ENCODE data around the gene CYP3A4.
"Not testable (repeated sequence)": the region's sequence is repeated elsewhere in the genome, so short reads cannot be mapped to it uniquely, and the experiment has no call there.

Gene CYP3A4

DNA sequence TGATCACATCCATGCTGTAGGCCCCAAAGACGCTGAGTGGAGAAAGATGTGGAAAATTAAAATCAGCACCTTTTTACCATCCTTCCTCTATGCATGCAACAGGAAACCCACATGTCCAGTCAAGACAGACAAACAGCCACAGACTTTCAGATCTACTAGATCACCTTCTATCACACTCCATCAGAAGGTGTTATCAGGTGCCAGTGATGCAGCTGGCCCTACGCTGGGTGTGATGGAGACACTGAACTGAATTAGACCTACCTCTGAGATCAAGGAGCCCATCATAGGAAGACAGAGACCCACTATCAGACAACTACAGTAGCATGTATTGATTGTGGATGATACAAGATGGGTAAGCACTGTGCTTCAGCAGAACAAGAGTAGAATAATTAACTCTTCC, 15.5 kb downstream of the CYP3A4 start:
- TF ChIP-seq, protein P1, sequence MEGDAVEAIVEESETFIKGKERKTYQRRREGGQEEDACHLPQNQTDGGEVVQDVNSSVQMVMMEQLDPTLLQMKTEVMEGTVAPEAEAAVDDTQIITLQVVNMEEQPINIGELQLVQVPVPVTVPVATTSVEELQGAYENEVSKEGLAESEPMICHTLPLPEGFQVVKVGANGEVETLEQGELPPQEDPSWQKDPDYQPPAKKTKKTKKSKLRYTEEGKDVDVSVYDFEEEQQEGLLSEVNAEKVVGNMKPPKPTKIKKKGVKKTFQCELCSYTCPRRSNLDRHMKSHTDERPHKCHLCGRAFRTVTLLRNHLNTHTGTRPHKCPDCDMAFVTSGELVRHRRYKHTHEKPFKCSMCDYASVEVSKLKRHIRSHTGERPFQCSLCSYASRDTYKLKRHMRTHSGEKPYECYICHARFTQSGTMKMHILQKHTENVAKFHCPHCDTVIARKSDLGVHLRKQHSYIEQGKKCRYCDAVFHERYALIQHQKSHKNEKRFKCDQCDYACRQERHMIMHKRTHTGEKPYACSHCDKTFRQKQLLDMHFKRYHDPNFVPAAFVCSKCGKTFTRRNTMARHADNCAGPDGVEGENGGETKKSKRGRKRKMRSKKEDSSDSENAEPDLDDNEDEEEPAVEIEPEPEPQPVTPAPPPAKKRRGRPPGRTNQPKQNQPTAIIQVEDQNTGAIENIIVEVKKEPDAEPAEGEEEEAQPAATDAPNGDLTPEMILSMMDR (conservative IDR thresholded peaks at IDR 0.05; ENCODE audit: low read depth, low read length): no peak
- DNase-seq (ENCODE audit: low read depth): no peak
- no peak overlapping the region for H3K4me3 ChIP-seq (ENCODE audit: low read length)

DNA sequence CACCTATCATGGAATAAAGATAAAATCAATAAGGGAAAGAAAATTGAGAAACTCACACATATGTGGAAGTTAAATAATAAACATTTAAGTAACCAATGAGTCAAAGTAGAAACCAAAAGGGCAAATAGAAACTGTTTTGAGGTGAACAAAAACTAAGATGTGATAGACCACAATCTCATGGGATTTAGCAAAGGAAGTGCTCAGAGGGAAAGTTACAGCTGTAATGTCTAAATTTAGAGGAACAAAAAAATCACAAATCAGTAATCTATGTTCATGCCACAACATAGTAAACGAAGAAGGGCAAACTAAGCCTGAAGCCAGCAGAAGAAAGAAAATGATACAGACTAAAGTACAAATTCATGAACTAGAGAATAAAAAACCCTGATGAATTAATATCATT, 16.3 kb downstream of the CYP3A4 start:
- TF ChIP-seq, protein P1 (conservative IDR thresholded peaks at IDR 0.05; ENCODE audit: low read depth, low read length): no peak
- DNase-seq (ENCODE audit: low read depth): no peak

DNA sequence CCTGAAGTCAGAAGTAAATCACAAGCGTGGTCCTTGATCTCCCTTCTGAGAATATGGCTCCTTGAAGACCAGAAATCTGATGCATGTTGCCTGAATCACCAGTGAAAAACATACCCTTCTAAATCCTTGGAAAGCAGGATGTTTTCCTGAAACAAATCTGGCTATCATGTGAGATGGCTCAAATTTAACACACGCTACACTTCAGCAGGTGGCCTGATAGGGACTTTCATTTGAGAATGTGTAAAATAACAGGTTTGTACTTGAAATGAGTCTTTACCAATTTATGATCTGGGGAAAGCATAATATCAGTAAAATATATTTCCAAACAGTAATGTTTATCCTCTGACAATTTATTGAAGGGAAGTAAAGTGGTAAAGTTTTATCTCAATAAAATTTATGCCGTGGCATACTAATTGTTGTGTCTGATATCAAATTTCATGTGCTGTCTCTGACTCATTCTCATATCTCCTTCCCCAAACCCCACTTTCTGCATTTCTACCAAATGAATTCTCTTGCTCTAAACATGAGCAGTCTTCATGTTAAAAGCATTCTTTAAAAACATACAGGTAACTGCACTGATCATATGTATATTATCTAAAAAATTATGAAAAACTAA, 17.4 kb downstream of the CYP3A4 start:
- no peak for DNase-seq (ENCODE audit: low read depth)
- no peak overlapping the region for H3K4me3 ChIP-seq (ENCODE audit: low read length)
- TF ChIP-seq, protein P1 (conservative IDR thresholded peaks at IDR 0.05; ENCODE audit: low read depth, low read length): no peak

More for the DNA sequence above, 16.3 kb downstream of the CYP3A4 start:
- no peak overlapping the region for H3K4me3 ChIP-seq (ENCODE audit: low read length)

DNA sequence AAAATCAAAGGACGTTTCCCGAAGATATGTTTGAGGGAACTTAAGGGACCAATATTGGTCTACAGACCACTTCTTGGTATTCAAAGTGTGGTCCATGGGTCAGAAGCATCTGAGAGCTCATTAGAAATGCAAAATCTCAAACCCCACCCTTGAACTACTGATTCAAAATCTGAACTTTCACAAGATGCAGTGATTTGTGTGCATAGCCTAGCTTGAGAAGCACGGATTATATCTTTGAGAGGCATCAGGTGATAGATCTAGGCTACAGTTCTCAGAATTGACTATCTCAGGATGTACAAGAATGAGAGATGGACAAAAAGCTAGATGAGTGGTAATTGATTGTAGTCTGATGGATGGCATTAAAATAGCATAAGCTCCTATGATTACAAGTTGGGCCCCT, 19.5 kb downstream of the CYP3A4 start:
- H3K4me3 ChIP-seq (ENCODE audit: low read length): no peak overlapping the region
- TF ChIP-seq, protein P1 (conservative IDR thresholded peaks at IDR 0.05; ENCODE audit: low read depth, low read length): no peak
- DNase-seq (ENCODE audit: low read depth): no peak

DNA sequence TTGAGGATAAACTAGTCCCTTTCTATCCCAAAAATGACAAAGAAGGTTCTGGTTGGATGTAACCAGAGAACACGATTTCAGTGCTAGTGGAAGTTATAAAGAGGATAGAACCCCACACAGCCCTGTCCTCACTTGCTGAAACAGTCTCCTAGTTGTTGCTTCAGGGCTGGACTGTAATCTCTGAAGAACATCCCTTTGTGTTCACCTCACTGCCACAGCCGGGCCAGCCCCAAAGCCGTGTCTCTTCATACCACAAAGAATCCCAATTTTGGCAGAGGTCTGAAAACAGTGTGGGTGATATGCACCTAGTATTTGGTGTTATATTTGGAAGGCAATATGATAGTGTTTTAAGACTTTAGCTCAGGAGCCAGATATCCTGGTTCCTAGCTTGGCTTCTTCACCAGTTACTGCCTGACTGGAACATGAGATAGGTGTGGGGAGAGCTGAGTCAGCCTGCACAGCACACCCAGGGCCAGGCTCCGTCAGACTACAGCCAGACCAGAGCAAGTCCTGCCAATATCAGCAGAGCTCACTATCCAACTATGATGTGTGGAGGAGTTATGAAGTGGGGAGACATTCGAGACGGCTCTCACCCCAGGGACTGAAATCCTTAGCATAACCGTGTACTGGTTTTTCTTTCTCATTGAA, 21.2 kb downstream of the CYP3A4 start:
- no peak overlapping the region for H3K4me3 ChIP-seq (ENCODE audit: low read length)
- DNase-seq (ENCODE audit: low read depth): no peak
- TF ChIP-seq, protein P1 (conservative IDR thresholded peaks at IDR 0.05; ENCODE audit: low read depth, low read length): no peak

DNA sequence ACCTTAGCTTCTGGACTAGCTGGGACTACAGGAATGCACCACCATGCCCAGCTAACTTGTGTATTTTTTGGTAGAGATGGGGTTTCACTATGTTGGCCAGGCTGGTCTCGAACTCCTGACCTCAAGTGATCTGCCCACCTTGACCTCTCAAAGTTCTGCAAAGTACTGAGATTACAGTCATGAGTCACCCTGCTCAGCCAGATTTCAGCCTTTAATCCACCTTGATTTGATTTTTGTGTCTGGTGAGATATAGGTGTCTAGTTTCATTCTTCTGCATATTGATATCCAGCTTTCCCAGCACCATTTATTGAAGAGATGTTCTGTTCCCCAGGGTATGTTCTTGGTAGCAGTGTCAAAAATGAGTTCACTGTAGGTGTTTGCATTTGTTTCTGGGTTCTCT, 28.9 kb downstream of the CYP3A4 start:
- DNase-seq (ENCODE audit: low read depth): no peak
- no peak overlapping the region for H3K4me3 ChIP-seq (ENCODE audit: low read length)
- TF ChIP-seq, protein P1 (conservative IDR thresholded peaks at IDR 0.05; ENCODE audit: low read depth, low read length): no peak

DNA sequence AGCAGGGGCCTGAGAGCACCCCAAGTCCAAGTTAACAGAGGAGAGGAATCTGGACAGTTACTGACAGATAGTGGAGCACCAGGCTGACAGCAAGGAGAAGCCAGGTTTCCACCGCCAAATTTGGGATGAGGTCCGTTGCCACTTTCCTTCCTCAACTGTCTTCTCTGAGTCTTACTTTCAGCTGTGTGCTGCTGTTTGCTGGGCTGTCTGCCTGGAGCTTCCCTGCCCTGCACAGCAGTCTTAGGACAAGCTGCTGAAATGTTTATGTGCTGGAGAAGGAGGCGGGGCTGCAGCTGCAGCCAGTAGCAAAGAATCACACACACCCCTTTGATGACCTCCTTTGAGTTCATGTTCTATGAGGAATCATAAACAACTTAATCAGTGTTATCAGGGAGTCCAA, 31.6 kb downstream of the CYP3A4 start:
- TF ChIP-seq, protein P1 (conservative IDR thresholded peaks at IDR 0.05; ENCODE audit: low read depth, low read length): no peak
- DNase-seq (ENCODE audit: low read depth): no peak

DNA sequence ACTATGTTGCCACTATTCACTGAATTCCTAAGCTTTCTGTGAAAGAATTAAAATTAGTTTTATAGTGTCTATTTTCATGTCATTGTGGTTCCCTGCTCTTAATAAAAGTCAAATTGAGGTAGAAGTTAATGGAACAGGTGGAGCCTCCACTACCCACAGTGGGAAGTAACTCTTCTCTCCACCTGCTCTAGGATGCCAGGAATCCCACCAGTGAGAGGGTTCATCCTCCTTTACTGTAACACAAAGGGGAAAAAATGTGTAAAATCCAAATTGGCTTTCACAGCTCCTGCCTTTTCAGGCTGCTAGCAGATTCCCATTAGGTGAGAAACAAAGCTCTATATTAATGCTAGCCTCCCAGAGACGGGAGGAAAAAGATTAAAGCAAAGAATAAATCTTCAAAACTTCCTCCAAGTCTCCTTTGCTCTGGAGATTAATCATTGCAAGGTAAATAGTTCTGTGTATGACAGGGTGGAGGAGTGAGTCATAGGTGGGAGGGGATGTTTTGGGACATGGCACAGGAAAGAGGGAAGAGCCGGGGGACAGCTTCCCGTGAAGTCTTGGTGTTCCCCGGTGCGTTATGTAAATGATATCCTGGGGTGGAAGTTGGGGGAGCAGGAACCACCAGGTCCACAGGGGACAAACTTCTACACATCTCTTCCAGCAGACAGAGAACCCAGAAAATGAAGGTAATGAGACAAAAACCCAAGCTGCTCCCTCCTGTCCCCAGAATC, 32.5 kb downstream of the CYP3A4 start:
- DNase-seq (ENCODE audit: low read depth); H3K4me3 ChIP-seq (ENCODE audit: low read length): not testable (repeated sequence)

More for the DNA sequence above, 31.6 kb downstream of the CYP3A4 start:
- H3K4me3 ChIP-seq (ENCODE audit: low read length): no peak overlapping the region
